Mesodermal cell (in vitro differentiated cells): ENCODE measurements around the gene RTKN.

Experiments
- H3K27ac ChIP-seq: 2 replicates; pipeline ENCODE4 v1.7.0; 2013; ENCODE audit warnings: mild to moderate bottlenecking, low read depth, low read length, moderate library complexity; ENCODE audit not compliant: severe bottlenecking
- H3K36me3 ChIP-seq: 2 replicates; pipeline ENCODE4 v1.7.1; 2013; ENCODE audit warnings: mild to moderate bottlenecking, low read length, moderate library complexity; ENCODE audit not compliant: control insufficient read depth, insufficient read depth
- H3K4me1 ChIP-seq: one replicate; pipeline ENCODE4 v1.7.1; 2013; ENCODE audit warnings: mild to moderate bottlenecking, low read length; ENCODE audit not compliant: insufficient read depth, control insufficient read depth, poor library complexity, severe bottlenecking
- H3K4me3 ChIP-seq: 2 replicates; pipeline ENCODE4 v1.7.0; 2013; ENCODE audit warnings: low read length, control low read depth, mild to moderate bottlenecking; ENCODE audit not compliant: insufficient read depth, poor library complexity, severe bottlenecking; ENCODE audit errors: extremely low read depth
- H3K9me3 ChIP-seq: 2 replicates; pipeline ENCODE4 v1.7.1; 2013; ENCODE audit warnings: mild to moderate bottlenecking, low read length, moderate library complexity; ENCODE audit not compliant: control insufficient read depth
- WGBS, 2 experiments: methylation state at CpG; one replicate each; pipeline ENCODE4 v1.1.5; 2013; ENCODE audit warnings: missing lambda C conversion rate in 2 of 2; ENCODE audit not compliant: insufficient coverage in 2 of 2; 5-methylcytosine and 5-hydroxymethylcytosine counted together

The RTKN gene

DNA sequence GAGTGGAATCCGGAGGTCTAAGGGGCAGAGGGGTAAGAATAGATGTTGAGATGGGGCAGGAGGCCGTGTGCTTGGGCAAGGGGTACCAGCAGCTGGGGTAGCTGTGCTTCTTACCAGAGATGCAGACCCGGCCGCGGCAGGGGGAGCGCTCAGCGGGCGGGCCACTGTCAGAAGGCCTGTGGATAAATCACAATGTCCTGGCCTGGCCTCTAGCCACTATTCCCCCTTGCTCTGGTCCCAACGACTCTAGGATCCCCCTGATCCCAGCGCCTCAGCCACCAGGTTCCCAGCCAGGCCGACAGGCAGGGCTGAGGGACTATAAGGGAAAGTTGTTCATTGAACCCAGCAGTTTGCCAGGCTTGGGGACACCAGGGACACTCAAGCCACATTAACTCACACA, 11.2 kb downstream of the RTKN start:
- no peak overlapping the region for H3K27ac ChIP-seq
- H3K36me3 ChIP-seq = peaks cover 88% of the 10 kb centered on the region

DNA sequence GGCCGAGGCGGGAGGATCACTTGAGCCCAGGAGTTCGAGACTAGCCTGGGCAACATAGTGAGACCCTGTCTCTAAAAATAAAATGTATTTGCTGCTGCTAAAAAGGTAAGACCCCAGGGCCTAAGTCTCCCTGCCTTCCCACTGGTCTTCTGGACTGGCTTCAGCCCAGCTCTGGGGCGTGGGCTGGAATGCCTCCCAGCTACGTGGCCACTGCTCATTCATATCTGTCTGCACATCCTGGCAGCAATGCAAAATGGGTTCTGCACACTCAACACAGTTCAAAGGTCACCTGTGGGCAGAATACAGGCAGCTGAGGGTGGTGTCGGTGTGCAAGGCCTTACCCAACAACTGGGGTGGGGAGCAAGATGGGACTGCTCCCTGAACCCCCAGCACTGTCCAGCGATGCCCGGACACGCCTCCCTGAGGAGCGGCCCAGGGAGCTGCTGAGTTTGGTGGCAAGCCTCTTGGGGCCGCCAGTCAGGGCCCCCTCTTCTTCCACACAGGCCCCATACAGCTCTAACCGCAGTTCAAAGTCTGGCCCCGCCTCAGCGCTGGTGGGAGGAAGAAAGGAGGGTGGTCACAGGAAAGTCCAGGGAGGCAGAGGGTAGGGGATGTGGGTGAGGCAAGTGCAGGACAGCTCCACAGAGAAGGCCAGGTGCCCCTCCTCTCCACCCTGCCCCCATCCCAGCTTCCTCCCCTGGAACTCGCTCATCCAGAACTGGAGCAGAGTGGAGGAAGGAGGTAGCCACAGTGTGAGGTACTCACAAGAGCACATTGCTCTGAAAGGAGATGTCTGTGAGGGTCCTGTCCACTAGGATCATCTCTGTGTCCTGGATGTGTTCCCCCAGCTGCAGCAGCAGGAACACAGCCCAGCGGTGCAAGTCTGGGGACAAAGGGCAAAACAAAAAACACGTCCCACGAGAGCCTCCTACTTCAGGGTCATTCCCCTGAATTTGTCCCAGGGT, 12.0 kb downstream of the RTKN start:
- Histone ChIP-seq H3K36me3 (peaks cover 88% of the 10 kb centered on the region), H3K9me3 (no peaks in the 10 kb centered on the region), H3K4me1 (peaks cover 12% of the 10 kb centered on the region), H3K4me3 (no peak overlapping the region), H3K27ac (no peak overlapping the region)
- WGBS, 2 experiments = 91 to 96% methylated on average over 11 to 13 of the region's 18 CpGs

More for the DNA sequence above, 11.2 kb downstream of the RTKN start:
- WGBS, 2 experiments = 96 to 99% methylated on average over 6 to 7 of the region's 11 CpGs
- Histone ChIP-seq H3K9me3 (no peaks in the 10 kb centered on the region), H3K4me1 (peaks cover 8% of the 10 kb centered on the region), H3K4me3 (no peak overlapping the region)

DNA sequence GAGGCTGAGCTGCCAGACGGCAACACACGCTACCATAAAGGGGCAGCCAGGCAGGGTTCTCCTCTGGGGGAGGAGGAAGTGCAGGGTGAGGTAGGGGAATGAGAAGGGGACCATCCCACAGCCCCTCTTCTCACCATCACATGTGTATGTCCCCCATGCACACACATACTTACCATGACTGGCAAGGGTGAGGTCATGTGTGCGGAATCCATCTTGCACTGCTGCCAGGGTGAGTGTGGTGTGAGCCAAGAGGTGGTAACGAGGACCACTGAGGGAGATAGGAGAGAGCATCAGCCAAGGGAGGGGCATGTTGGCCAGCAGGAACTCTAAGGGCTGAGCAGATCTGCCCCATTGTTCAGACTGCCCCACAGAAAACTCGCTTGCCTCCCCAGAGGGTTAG, 13.1 kb downstream of the RTKN start:
- peaks cover 16% of the 10 kb centered on the region for H3K4me1 ChIP-seq
- H3K4me3 ChIP-seq = no peak overlapping the region
- no peak overlapping the region for H3K27ac ChIP-seq
- H3K9me3 ChIP-seq = no peaks in the 10 kb centered on the region
- H3K36me3 ChIP-seq = peaks cover 84% of the 10 kb centered on the region
- WGBS, 2 experiments = 94% methylated on average over 3 of the region's 5 CpGs

DNA sequence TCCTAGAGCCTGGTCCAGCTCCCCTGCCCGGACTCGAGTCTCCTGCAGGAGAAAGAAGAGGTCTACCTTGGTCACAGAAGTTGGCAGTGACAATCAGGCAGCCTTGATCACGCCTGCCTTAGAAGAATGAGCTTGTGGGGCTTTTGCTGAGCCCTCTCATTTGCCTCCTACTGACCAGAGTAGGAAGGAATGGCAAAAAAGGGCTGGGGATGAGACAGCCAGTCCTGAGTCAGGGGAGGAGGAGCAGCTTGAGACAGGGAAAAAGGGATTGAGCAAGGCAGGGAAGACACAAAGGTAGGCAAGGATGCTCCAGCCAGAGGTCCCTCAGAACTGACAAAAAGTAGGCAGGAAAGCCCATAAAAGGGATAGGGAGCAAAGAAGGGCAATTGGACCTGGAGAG, 14.2 kb downstream of the RTKN start:
- H3K36me3 ChIP-seq = peaks cover 76% of the 10 kb centered on the region
- WGBS, 2 experiments = 94 to 100% methylated on average over 3 of the region's 3 CpGs
- no peaks in the 10 kb centered on the region for H3K9me3 ChIP-seq
- H3K27ac ChIP-seq = no peak overlapping the region
- peaks cover 16% of the 10 kb centered on the region for H3K4me1 ChIP-seq
- H3K4me3 ChIP-seq = no peak overlapping the region

DNA sequence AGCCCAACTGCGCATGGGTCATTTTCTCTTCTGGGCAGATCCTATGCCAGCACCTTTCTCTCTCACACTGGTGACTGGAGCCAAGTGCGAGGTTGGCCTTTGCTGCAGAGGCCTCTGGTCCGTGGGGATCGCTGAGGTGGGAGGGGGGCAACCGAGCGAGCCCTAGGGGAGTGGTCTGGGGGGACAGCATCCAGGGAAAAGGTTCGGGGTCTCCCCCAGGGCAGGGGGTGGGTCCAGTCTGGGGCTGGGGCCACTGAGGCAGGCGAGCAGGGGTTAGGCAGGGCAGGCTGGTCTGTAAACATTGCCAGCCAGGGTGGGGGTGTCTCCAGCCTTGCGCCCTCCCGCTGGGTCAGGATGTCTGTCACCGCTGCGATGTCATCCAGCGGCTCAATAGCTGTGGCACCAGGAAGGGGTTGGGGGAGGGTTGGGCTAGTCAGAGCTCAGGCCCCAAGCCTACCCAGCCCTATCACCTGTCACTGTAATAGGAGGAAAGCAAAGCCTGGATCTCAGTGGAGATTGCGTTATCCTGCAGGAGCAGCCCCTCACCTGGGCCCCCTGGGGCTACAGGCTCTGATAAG, 15.5 kb downstream of the RTKN start:
- no peak overlapping the region for H3K27ac ChIP-seq
- no peaks in the 10 kb centered on the region for H3K9me3 ChIP-seq
- peaks cover 18% of the 10 kb centered on the region for H3K4me1 ChIP-seq
- 80 to 87% methylated on average over 7 to 10 of the region's 14 CpGs for WGBS, 2 experiments
- no peak overlapping the region for H3K4me3 ChIP-seq
- peaks cover 63% of the 10 kb centered on the region for H3K36me3 ChIP-seq

DNA sequence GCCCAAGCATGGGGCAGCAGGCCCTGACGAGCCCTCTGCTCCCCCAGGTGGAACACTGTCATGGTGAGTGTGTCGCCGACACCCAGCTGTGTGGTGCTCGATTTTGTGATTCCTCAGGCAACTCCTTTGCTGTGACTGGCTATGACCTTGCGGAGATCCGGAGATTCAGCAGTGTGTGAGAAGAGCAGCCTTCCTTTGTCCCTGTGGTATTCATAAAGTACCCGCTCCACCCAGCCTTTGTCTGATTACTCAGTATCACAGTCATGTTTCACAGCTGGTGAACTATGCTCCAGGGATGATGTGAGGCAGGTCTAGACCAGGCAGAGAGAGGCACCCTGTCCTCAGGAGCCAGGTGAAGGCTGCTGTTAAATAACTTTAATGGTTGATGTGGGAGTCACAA, 16.2 kb downstream of the RTKN start:
- H3K27ac ChIP-seq = peak overlapping the region; percentile 0
- WGBS, 2 experiments = 96 to 98% methylated on average over 6 to 7 of the region's 7 CpGs
- H3K36me3 ChIP-seq = peaks cover 56% of the 10 kb centered on the region
- H3K4me3 ChIP-seq = no peak overlapping the region
- H3K4me1 ChIP-seq = peaks cover 18% of the 10 kb centered on the region
- H3K9me3 ChIP-seq = no peaks in the 10 kb centered on the region

DNA sequence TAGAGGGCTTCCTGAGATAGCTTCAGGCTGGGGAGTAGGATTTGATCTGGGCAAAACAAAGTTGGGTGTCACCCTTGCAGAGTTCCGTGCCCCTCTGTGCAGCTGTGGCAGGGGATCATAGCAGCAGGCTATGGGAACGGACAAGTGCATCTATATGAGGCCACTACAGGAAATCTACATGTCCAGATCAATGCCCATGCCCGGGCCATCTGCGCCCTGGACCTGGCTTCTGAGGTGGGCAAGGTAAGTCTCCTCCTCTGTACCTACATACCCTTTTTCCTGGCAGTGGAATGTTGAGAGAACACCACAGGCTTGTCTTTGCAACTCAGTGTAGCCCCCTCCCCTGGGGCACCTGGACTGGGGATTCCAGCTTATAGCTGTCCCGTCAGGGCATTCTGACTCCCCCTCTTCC, 16.7 kb downstream of the RTKN start:
- H3K36me3 ChIP-seq = peaks cover 51% of the 10 kb centered on the region
- H3K4me3 ChIP-seq = no peak overlapping the region
- no peak overlapping the region for H3K27ac ChIP-seq
- 95 to 96% methylated on average over 4 of the region's 5 CpGs for WGBS, 2 experiments
- H3K4me1 ChIP-seq = peaks cover 18% of the 10 kb centered on the region
- no peaks in the 10 kb centered on the region for H3K9me3 ChIP-seq

DNA sequence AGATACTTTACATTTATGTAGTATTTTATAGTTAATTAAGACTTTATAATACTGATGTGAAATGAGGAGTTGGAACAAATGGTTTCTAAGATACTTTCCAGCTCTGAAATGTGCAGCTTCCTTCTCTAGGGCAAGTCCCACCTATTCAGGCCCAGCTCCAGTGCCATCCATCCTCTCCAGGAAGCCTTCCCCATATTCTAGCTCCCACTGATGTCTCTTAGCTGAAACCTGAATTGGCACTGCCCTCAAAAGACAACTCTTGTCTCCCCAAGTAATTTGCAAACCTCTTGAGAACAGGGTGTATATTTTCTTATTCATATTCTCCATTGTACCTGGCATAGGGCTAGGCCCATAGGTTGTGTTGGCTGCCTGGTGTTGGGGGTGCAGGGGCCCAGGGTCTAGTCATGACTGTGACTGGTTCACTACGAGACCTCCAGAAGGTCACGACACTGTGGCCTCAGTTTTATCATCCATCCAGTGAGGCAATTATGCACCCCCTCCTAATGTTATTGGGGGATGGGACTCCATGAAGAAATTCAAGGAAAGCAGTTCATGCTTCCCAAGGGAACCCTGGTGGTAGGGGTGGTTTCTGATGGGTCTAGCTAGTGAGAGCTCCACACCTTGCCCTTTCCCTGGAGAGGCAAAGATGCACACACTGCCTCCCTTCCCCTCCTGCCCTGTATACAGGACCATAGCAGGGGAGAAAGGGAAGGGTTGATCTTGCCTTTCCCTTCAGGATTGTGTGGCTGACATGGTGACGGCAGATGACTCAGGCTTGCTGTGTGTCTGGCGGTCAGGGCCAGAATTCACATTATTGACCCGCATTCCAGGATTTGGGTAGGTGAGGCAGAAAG, 17.4 kb downstream of the RTKN start:
- peaks cover 44% of the 10 kb centered on the region for H3K36me3 ChIP-seq
- no peaks in the 10 kb centered on the region for H3K9me3 ChIP-seq
- H3K27ac ChIP-seq = peak overlapping the region; percentile 36
- H3K4me3 ChIP-seq = no peak overlapping the region
- peaks cover 18% of the 10 kb centered on the region for H3K4me1 ChIP-seq
- 89 to 96% methylated on average over 3 of the region's 5 CpGs for WGBS, 2 experiments

DNA sequence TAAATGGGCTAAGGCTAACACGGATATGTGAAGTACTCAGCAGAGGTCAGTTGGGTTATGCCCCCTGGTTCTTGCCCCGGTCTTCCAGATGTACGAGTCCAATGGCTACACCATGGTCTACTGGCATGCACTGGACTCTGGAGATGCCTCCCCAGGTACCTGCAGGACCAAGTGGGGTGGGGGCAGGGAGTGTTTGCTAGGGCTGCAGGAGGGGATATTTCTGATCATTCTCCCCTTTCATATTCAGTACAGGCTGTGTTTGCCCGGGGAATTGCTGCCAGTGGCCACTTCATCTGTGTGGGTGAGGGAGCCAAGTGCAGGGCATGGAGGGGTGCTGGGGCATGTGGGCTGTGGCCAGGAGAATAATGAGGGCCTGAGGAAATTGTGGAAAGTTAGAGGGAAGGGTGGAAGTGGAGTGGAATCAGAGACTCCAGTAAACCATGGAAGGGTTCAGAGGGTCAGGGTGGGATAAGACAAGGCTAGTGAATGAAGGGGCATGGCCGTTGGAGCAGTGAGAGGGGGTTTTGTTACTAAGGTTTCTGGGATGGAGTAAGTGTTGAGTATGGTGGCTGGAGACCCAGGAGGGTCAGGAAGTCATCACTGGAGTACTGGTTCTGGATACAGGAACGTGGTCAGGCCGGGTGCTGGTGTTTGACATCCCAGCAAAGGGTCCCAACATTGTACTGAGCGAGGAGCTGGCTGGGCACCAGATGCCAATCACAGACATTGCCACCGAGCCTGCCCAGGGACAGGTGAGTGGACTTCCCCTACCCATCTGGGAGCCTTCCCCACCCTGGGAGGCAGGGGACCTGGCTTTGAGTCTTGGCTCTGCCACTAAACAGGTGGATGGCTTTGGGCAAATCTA, 18.3 kb downstream of the RTKN start:
- WGBS, 2 experiments = 90 to 96% methylated on average over 7 to 8 of the region's 9 CpGs
- Histone ChIP-seq H3K4me1 (peaks cover 18% of the 10 kb centered on the region), H3K36me3 (peaks cover 35% of the 10 kb centered on the region), H3K27ac (no peak overlapping the region), H3K9me3 (no peaks in the 10 kb centered on the region), H3K4me3 (no peak overlapping the region)
